Erythroblast (primary cell): ENCODE results near the gene C9orf85.

ENCODE experiments used
- GATA1 ChIP-seq: IDR thresholded peaks from 2 replicates; pipeline ENCODE4 v1.6.1; 2011; ENCODE audit warnings: low read depth, mild to moderate bottlenecking, control low read depth, low read length, moderate library complexity
- POLR2A ChIP-seq: IDR thresholded peaks from 2 replicates; pipeline ENCODE4 v1.6.1; 2011; ENCODE audit warnings: mild to moderate bottlenecking, low read length

GRCh38 chr9:71980266-71981190 is 69.1 kb downstream of the C9orf85 start:
- TF ChIP-seq POLR2A (no peak), GATA1 (no peak)
